CD4-positive, CD25-positive, alpha-beta regulatory T cell (primary cell): ENCODE measurements around the gene AMZ2. TPM values are rescaled to one million over a fixed set of nuclear protein-coding genes. Genes with fewer than 3 reads are reported as not detected.
"Not testable (repeated sequence)": the region's sequence is repeated elsewhere in the genome, so short reads cannot be mapped to it uniquely, and the experiment has no call there.

Experiments
- ATAC-seq, 2 donors: fragments of 150-1000 bp; cut with Tn5 transposase; one replicate each; pipeline ENCODE4 v1.10.0; 2021; ENCODE audit warnings: low read depth in 2 of 2, moderate number of reproducible peaks in 2 of 2, moderate library complexity in 1 of 2
- DNase-seq, 3 donors: peaks; one replicate each; pipeline versions ENCODE4 v3.0.0 to v3.0.0-alpha.2; 2012 to 2022; ENCODE audit warnings: mixed read lengths in 1 of 3
- H3K27ac ChIP-seq: one replicate; pipeline ENCODE4 v1.7.0; 2013; ENCODE audit warnings: mild to moderate bottlenecking, low read length; ENCODE audit not compliant: insufficient read depth, poor library complexity, severe bottlenecking
- H3K27me3 ChIP-seq: one replicate; pipeline ENCODE4 v1.7.0; 2013; ENCODE audit warnings: low read length; ENCODE audit not compliant: control insufficient read depth, insufficient read depth
- H3K36me3 ChIP-seq: one replicate; pipeline ENCODE4 v1.7.0; 2013; ENCODE audit warnings: mild to moderate bottlenecking, low read length, moderate library complexity; ENCODE audit not compliant: control insufficient read depth, insufficient read depth
- H3K4me1 ChIP-seq: 2 replicates; pipeline ENCODE4 v1.7.0; 2013; ENCODE audit warnings: mild to moderate bottlenecking, low read length; ENCODE audit not compliant: insufficient read depth, control insufficient read depth, poor library complexity, severe bottlenecking
- H3K4me3 ChIP-seq: one replicate; pipeline ENCODE4 v1.7.0; 2013; ENCODE audit warnings: low read depth, mild to moderate bottlenecking, low read length, moderate library complexity
- H3K9me3 ChIP-seq, 2 experiments: 1 replicate in 1 of 2; 2 replicates in 1 of 2; pipeline ENCODE4 v1.7.0; 2013; ENCODE audit warnings: low read length in 2 of 2, mild to moderate bottlenecking in 1 of 2, moderate library complexity in 1 of 2; ENCODE audit not compliant: control insufficient read depth in 2 of 2
- H3K27ac Mint-ChIP-seq, 3 donors: one replicate each; pipeline ENCODE4 v1.8.0; 2020 to 2022; ENCODE audit warnings: mild to moderate bottlenecking in 3 of 3, mixed read lengths in 3 of 3, moderate library complexity in 2 of 3
- H3K27me3 Mint-ChIP-seq: one replicate; pipeline ENCODE4 v1.8.0; 2022; ENCODE audit warnings: mild to moderate bottlenecking, mixed read lengths
- H3K36me3 Mint-ChIP-seq: one replicate; pipeline ENCODE4 v1.8.0; 2020; ENCODE audit warnings: mixed read lengths
- H3K4me1 Mint-ChIP-seq, 4 donors: one replicate each; pipeline ENCODE4 v1.8.0; 2020 to 2022; ENCODE audit warnings: mixed read lengths in 4 of 4, mild to moderate bottlenecking in 1 of 4
- H3K4me3 Mint-ChIP-seq, 4 donors: one replicate each; pipeline ENCODE4 v1.8.0; 2020 to 2022; ENCODE audit warnings: mild to moderate bottlenecking in 4 of 4, mixed read lengths in 4 of 4, moderate library complexity in 3 of 4
- H3K9me3 Mint-ChIP-seq, 7 donors: one replicate each; pipeline ENCODE4 v1.8.0; 2020 to 2022; ENCODE audit warnings: mixed read lengths in 7 of 7, mild to moderate bottlenecking in 3 of 7, moderate library complexity in 2 of 7
- polyA plus RNA-seq, 4 donors: library from polyadenylated mRNA; unstranded; fragments of 300-500 nt; fragmentation: Illumina TruSeq; gene quantifications; one replicate each; pipeline ENCODE4 v1.2.3, GENCODE V29; 2021
- total RNA-seq: library from RNA; stranded (reverse); gene quantifications from one replicate; pipeline ENCODE4 v1.2.3, GENCODE V29; 2022

Gene AMZ2
- total RNA-seq (58.6 TPM), polyA plus RNA-seq (100 to 1,000 TPM; 102 to 116 (median 114) TPM)

- no peaks in the 10 kb centered on the region for H3K27me3 ChIP-seq
- no peaks in the 10 kb centered on the region for H3K9me3 ChIP-seq
- H3K4me3 Mint-ChIP-seq, result peak within 1 kb of the TSS; percentile 92 to 98 (median 95)
- peak within 1 kb of the TSS; percentile 93 to 98 (median 96) for H3K27ac Mint-ChIP-seq
- no peaks in the 10 kb centered on the region for H3K36me3 Mint-ChIP-seq
- H3K4me1 ChIP-seq, result peaks cover 38% of the 10 kb centered on the region
- peak; percentile 93 to 97 (median 94) for DNase-seq
- ATAC-seq, result peak; percentile 90
- H3K4me3 ChIP-seq, result peak within 1 kb of the TSS; percentile 85
- H3K27ac ChIP-seq, result peak within 1 kb of the TSS; percentile 98
- H3K9me3 Mint-ChIP-seq, result no peaks in the 10 kb centered on the region
- H3K36me3 ChIP-seq, result peaks cover 5% of the 10 kb centered on the region
- peaks cover 9 to 48% (median 39%) of the 10 kb centered on the region in 4 donors for H3K4me1 Mint-ChIP-seq
- H3K27me3 Mint-ChIP-seq, result no peaks in the 10 kb centered on the region
Observed at GRCh38 chr17:68247445-68248198, at the start of gene AMZ2. Gene AMZ2, plus strand, starts transcription at chr17:68248043. Its CDS starts 2,145 bp downstream, at chr17:68250188.

DNA sequence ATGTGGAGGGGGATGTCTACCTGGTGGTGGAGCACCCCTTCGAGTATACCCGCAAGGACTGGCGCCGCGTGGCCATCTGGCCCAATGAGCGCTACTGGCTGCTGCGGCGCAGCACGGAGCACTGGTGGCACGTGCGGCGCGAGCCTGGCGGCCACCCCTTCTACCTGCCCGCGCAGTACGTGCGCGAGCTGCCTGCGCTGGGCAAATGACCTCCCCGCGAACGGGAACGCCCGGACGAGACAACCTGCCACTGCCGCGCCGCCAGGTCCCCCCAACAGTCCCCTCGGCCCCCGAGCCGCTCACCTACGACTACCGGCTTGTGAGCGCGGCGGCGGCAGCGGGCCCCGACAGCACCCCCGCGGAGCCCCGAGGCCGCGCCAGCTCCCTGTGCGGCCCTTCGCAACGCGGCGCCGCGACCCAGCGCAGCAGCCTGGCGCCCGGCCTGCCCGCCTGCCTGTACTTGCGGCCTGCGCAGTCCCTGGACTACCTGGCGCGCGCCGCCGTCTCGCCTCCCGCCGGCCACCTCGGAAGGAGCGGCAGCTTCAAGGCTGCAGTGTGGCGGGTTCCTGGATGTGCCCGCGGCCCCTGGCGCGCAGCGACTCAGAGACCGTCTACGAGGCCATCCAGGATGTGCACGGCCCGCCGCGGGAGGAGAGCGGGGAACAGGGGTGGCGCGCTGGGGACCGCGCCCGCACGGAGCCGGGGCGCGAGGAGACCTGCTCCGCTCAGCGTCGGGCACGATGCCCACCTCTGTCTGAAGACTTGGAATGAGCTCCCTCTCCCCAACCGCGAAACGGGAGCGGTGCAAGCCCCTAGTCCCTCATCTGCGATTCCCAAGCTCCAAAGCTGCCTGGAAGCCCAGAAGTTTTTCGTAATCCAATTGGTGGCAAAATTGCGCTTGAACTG, 48.7 kb upstream of the AMZ2 start:
- Histone ChIP-seq H3K36me3 (no peaks in the 10 kb centered on the region), H3K9me3 (no peaks in the 10 kb centered on the region), H3K4me3 (peak overlapping the region; percentile 82), H3K27ac (no peak overlapping the region), H3K27me3 (no peaks in the 10 kb centered on the region), H3K4me1 (peaks cover 56% of the 10 kb centered on the region)
- H3K27ac Mint-ChIP-seq, result peak overlapping the region in 1 of 3 donors; percentile 90
- no peaks in the 10 kb centered on the region for H3K36me3 Mint-ChIP-seq
- H3K4me1 Mint-ChIP-seq, result peaks cover 0 to 48% (median 15%) of the 10 kb centered on the region in 4 donors
- peak; percentile 44 for ATAC-seq
- no peaks in the 10 kb centered on the region for H3K9me3 Mint-ChIP-seq
- peaks cover 43% of the 10 kb centered on the region for H3K27me3 Mint-ChIP-seq
- H3K4me3 Mint-ChIP-seq, result peak overlapping the region; percentile 78 to 97 (median 89)
- peak; percentile 18 to 62 (median 45) for DNase-seq

DNA sequence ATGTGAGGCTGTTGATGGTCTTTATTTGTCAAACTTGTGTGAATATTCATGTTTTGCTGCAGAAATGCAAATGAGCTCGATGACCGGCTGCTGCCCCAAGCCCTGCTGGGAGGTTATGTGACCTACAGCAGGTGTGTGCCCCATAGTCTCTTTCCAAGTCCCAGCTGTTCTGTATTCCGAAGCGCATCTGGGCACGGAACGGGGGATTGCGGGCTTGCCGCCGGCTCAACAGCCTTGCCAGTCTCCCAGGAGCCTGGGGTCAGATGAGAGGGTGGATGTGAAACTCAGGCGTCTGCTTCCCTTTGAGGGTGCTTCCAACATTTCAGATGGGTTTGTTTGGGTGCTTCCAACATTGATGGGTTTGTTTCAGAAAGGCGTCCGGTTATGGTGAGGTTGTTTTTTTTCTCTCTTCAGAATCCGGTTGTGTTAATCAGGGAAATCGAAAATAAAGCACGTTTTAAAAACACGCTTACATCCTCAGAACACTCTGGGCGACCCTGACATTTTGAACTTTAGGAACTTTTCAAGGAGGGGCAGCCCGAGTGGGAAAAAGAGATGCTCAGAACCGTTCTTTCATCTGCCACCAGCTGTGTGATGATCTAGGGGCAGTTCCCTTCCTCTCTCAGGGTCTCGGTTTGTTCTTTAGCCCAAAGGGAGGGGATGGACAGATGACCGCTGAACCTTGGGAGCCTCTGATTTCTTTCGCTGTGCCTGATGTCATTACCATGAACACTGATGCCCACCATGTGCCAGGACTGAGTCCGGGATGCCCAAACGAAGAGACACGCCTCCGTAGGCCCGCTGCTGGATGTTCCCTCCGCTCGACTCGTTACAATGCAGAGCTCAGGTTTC, 47.8 kb upstream of the AMZ2 start:
- Mint-ChIP-seq H3K27me3 (peaks cover 42% of the 10 kb centered on the region), H3K27ac (peak overlapping the region; percentile 22 to 90 (median 76)), H3K9me3 (no peaks in the 10 kb centered on the region), H3K36me3 (no peaks in the 10 kb centered on the region), H3K4me3 (peak overlapping the region; percentile 78 to 97 (median 89)), H3K4me1 (peaks cover 0 to 52% (median 15%) of the 10 kb centered on the region in 4 donors)
- peak in 1 of 3 donors; percentile 46 for DNase-seq
- no peak overlapping the region for H3K27ac ChIP-seq
- no peak for ATAC-seq
- peaks cover 62% of the 10 kb centered on the region for H3K4me1 ChIP-seq
- no peaks in the 10 kb centered on the region for H3K36me3 ChIP-seq
- no peaks in the 10 kb centered on the region for H3K27me3 ChIP-seq
- peak overlapping the region; percentile 82 for H3K4me3 ChIP-seq
- H3K9me3 ChIP-seq, result no peaks in the 10 kb centered on the region

GRCh38 chr17:68200689-68201417, 47.0 kb upstream of the AMZ2 start:
- Histone ChIP-seq H3K9me3 (no peaks in the 10 kb centered on the region), H3K4me1 (peaks cover 59% of the 10 kb centered on the region), H3K27me3 (no peaks in the 10 kb centered on the region), H3K27ac (no peak overlapping the region), H3K4me3 (peak overlapping the region; percentile 82), H3K36me3 (no peaks in the 10 kb centered on the region)
- peaks cover 0 to 44% (median 11%) of the 10 kb centered on the region in 4 donors for H3K4me1 Mint-ChIP-seq
- ATAC-seq (peak; percentile 26 to 32), DNase-seq (peak; percentile 63 to 82 (median 75))
- H3K27ac Mint-ChIP-seq, result peak overlapping the region; percentile 5 to 76 (median 22)
- H3K9me3 Mint-ChIP-seq, result no peaks in the 10 kb centered on the region
- no peaks in the 10 kb centered on the region for H3K36me3 Mint-ChIP-seq
- peaks cover 34% of the 10 kb centered on the region for H3K27me3 Mint-ChIP-seq
- H3K4me3 Mint-ChIP-seq, result peak overlapping the region; percentile 78 to 97 (median 89)

- ATAC-seq, H3K36me3 ChIP-seq, H3K27ac ChIP-seq, H3K27me3 ChIP-seq, H3K36me3 Mint-ChIP-seq, H3K9me3 Mint-ChIP-seq, H3K4me3 ChIP-seq, DNase-seq, H3K9me3 ChIP-seq: not testable (repeated sequence)
- Mint-ChIP-seq H3K4me3 (peak overlapping the region in 3 of 4 donors; percentile 56 to 97 (median 90)), H3K27me3 (peaks cover 33% of the 10 kb centered on the region), H3K27ac (peak overlapping the region in 1 of 3 donors; percentile 48), H3K4me1 (peaks cover 2 to 46% (median 11%) of the 10 kb centered on the region in 4 donors)
- peaks cover 57% of the 10 kb centered on the region for H3K4me1 ChIP-seq
Observed at GRCh38 chr17:68201418-68201771, 46.4 kb upstream of the AMZ2 start.

DNA sequence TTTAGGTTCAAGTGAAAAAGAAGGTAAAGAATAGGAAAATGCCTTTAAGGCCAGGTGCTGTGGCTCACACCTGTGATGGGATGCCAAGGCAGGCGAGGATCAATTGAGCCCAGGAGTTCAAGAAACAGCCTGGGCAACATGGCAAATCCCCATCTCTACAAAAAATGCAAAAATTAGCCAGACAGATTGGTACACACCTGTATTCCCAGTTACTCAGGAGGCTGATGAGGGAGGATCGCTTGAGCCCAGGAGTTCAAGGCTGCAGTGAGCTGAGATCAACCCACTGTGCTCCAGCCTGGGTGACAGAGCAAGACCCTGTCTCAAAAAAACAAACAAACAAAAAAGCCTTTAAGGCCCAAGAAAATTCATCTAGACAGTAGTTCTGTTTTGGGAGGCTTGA, 45.5 kb upstream of the AMZ2 start:
- H3K27ac Mint-ChIP-seq, H3K9me3 ChIP-seq, DNase-seq, H3K27me3 ChIP-seq, H3K9me3 Mint-ChIP-seq, H3K27ac ChIP-seq, H3K36me3 Mint-ChIP-seq, ATAC-seq, H3K36me3 ChIP-seq, H3K4me3 ChIP-seq: not testable (repeated sequence)
- Mint-ChIP-seq H3K4me1 (peaks cover 8 to 48% (median 15%) of the 10 kb centered on the region in 4 donors), H3K4me3 (peak overlapping the region in 2 of 4 donors; percentile 53 to 96), H3K27me3 (peaks cover 33% of the 10 kb centered on the region)
- peaks cover 56% of the 10 kb centered on the region for H3K4me1 ChIP-seq
